HG03460 (cell line): Measurements from ENCODE around the gene PTPRD.

Experiments
- ATAC-seq: cut with Tn5 transposase; IDR thresholded peaks from one replicate; pipeline ENCODE4 v1.9.1; 2021; ENCODE audit not compliant: unreplicated experiment

PTPRD gene

DNA sequence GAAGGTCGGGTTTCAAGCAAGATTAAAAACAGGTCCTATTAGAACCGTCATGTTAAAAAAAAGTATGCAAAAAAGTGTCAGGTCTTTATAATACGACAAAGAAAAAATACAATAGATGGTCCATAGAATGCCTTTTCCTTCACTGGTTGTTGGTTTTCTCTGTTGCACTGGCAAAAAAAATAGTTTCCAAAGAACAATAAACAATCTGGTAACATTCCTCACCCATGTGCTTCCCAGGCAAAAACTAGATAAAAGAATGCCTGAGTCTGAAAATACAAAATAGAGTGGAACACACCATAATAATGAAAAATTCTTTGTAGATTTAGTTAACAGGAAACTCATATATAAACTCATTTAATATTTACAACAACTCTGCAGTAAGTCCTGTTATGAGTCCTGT, 2223.3 kb downstream of the PTPRD start:
- no peak for ATAC-seq

DNA sequence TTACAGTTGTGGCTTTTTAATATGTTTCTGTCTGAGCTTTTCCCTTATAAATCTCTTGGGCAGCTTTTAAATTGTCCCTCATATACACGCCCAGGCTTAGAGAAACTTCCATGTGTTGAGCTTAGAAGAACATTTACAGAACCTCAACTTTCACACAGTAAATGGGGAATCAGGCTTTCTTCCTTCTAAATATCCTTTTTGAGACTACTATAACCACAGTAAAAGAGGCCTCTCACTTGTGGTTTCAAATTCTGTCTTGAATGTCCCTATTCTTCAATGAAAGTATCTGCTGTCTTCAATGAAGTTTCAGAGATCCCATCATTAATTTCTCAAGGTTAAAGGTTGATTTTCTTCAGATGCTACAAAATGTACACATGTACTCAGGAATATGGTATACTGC, 2224.7 kb downstream of the PTPRD start:
- no peak for ATAC-seq

DNA sequence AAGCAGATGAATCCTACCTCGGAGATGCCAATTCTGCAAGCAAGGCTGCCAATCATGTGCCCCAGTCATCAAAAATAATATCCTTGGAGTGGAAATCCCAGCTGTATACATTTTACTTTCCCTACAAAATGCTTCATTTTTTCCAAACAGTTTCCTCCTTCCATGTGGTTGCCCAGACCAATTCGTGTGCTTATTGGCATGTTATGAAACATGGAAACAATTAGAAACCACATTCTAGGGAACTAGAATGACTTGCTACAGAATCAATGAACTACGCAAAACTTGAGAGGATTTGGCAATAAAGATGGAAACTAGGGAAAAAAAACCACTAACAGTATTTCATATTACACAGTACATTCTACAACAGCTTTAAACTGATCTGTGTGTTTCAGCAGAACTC, 2228.7 kb downstream of the PTPRD start:
- no peak for ATAC-seq

- ATAC-seq = no peak
These were observed 2229.8 kb downstream of the PTPRD start for GRCh38 chr9:8382777-8383527.

DNA sequence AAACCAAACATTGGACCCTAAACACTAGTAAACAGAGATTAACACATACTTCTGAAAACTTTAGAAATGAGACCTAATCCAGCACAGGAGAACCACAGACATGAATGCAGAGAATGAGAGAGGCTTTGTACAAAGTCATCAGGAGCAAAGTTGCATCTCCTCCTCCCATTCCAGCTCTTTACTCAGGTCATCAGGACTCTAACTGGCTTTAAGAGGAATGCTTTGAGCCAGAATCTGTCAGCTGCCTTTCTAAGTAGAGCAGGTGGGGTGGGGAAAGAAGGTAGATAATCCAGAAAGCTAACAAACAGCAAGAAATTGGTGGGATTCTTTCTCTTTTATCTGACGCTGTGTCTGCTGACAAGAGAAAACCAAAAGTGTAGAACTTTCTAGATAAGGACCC, 2230.5 kb downstream of the PTPRD start:
- no peak for ATAC-seq

DNA sequence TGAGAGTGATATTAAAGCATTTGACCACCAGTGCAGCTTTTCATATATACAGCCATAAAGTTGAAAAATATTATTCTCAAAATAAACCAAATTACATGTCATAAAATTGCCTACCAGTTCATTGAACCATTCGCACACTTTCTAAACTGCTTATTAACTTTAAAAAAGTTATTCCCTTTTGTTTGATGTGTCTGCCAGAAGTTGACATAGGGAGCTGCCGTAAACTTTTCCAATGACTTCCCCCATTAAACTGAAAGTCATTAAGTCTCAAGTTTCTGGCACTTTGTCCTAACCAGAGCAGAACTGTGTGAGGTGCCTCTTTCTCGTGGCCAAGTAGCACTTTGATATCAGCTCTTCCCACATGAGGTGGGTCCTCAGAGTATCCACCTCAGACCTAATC, 2231.2 kb downstream of the PTPRD start:
- no peak for ATAC-seq

GRCh38 chr9:8374471-8374870, 2238.3 kb downstream of the PTPRD start:
- ATAC-seq = no peak

DNA sequence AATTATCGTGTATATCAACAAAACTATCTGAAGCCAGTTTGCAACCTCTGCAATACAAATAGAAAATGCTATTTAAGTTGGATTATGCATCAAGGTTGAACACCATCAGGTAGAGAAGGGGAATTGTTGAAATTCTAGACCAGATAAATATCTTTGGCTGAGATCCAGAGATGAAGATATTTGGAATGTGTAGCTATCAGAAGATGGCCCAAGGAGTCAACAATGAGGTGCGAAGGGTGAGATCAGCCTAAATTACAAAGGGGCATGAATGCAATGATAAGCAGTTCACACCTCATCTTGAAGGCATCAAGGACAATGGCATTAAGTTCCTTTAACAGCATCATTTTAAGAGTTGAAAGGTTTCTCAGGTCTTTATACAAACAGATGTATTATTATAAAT, 2241.1 kb downstream of the PTPRD start:
- ATAC-seq = no peak

DNA sequence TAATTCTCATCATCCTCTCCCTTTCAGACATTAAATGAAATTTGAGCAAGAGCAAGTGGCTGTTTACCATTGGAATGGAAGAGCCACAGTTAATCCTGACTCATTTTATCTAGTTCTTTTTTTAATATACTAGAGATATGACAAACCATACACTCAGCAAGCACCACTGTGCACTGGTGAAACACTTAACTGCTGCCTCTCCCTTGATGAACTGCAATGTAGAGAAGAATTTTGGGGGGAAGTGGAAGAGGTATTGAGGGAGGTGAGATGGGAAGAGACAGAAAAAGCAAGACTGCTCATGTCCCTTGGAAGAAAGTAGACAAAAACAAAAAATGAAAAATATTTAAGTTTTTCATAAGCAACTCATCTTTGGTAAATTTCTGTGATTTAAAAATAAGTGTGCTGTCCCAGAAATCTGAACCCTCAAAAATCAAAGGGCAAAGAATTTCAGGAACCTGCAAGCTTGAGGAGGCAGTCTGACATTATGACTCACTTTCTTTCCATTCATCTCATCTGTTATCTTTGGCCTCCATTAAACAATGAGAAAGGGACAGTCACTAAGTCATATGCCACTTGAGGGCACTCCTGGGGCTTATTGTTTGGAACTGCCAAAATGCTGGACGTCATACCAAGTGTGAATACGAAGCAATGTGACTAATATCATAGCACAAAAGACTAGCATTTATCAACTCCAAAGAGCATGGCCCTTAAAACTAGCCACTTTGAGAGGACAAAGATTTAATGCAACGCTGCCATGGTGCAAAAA, 2246.5 kb downstream of the PTPRD start:
- ATAC-seq = no peak

DNA sequence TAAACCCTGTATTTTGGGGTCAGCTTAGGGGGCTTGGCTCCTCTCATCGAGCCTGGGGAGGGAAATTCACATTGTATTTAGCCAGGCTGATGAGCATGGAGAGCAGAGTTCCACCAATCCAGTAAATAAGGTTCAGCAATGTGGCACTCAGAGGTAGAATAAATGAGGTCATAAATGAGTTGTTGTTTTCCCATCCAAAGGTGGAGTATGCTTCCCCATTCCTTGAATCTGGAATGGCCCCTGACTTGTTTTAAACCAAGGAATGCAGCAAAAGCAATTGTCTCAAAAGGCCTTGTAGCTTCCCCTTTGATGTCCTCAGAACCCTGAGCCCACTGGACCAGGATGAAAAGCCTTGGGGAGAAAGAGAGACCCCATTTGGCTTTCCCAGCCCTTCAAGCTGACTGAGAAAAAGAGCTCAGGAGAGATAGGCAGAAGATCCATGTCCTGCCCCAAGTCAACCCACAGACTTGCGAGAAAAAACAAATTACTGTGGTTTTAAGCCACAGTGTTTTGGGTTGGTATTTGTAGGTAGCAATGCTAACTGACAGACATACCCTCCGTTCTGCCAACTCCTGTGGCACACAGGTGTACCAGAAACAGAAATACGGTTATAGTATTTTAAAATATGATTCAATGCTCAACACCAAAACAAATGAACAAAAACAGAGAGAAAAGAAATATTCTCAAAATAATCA, 2247.2 kb downstream of the PTPRD start:
- no peak for ATAC-seq

DNA sequence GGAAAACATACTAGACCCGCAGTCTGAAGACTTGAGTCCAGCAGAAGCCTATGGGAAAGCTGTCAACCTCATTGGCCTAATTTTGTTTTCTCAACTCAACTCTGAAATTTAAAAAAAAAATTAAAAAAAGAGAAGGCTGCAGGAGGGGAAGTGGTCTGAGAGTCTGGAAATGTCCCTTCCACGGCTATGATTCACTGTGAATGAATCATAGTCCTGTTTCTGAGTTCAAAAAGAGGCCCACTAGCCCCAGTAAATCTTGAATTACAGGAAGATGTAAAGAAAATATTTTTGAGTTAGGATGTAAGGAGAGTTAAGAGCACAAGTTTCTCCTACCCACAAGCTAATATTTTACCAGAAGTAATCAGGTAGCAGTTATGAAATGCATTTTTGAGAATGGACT, 2247.8 kb downstream of the PTPRD start:
- peak; percentile 58 for ATAC-seq

- ATAC-seq = no peak
These were observed 2248.6 kb downstream of the PTPRD start for GRCh38 chr9:8364026-8364752.

DNA sequence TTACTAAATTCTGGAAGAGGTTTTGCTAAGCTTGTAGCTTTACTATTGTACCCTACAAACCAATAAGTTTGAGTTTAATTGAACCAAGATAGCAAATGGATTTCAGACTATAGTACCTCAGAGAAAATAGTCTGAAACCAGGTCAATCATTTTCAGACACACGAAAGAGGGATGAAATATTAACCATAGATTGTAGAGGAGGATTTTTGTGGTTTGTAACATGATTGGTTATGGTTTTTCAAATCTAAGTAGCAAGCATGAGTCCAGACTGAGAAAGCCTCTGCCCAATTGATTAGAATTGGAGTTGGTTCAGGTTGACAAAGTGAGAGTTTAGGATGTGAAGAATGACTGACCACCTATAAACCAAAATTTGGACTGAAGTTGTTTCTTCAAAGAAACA, 2250.6 kb downstream of the PTPRD start:
- peak; percentile 67 for ATAC-seq

- no peak for ATAC-seq
These were observed 2251.4 kb downstream of the PTPRD start for GRCh38 chr9:8361364-8361763.

- no peak for ATAC-seq
These were observed 2256.4 kb downstream of the PTPRD start for GRCh38 chr9:8356406-8356805.

GRCh38 chr9:8351436-8351835, 2261.4 kb downstream of the PTPRD start:
- ATAC-seq = no peak

- ATAC-seq = no peak
These were observed 2262.9 kb downstream of the PTPRD start for GRCh38 chr9:8349901-8350300.

GRCh38 chr9:8349376-8349775, 2263.4 kb downstream of the PTPRD start:
- ATAC-seq = no peak

DNA sequence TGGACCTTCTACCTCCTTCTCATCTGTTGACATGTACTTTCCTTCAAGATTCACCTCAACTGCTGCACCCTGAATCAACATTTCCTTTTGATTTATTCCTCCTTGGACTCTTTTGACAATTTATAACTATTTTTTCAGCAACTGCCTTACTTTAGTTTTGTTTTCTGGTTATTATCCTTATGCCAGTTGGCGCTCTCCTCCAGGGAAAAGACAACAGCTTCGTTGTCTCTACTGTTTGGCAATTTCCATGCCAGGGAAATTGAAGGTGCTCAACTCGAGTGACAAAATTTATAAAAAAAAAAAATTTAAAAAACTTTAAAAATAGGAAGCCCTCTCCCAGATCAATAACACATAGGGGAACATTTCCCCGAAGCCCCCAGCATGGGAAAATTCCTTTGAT, 2264.0 kb downstream of the PTPRD start:
- no peak for ATAC-seq

- no peak for ATAC-seq
These were observed 2266.5 kb downstream of the PTPRD start for GRCh38 chr9:8346296-8346695.

DNA sequence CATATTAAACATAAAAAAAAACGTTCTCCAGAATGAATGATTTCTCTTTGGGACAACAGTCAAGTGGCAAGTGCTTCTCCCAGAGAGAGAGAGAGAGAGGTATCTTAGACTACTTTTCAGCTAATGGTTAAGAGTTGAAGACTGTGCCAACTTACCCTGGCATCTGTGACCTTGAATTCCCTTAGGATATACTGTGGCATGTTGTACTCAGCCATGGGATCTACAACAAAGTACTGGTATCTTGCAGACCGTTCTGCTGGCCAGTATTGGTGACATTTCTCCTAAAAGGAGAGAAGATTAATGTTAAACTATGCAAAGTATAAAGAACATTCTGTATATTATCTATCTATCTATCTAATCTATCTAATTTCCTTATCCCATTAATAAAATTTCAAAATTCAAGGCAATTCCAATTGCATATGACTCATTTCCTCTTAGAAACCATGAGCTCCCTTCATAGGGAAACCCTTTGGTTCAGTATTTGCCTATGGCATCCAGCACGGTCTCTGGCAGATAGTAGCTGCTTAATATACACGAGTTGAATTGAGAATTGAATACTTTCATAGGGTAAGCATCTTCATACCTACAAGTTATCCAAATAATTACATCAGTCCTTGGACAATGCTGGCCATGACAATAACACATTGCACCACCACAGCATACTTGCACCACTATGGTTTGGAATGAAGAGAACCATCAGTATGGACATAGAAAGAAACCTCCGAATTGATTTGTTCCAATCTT, 2273.9 kb downstream of the PTPRD start:
- ATAC-seq = no peak
